ENCODE measurements around the gene STAT3.
"Not testable (repeated sequence)": the region's sequence is repeated elsewhere in the genome, so short reads cannot be mapped to it uniquely, and the experiment has no call there.

STAT3 gene

DNA sequence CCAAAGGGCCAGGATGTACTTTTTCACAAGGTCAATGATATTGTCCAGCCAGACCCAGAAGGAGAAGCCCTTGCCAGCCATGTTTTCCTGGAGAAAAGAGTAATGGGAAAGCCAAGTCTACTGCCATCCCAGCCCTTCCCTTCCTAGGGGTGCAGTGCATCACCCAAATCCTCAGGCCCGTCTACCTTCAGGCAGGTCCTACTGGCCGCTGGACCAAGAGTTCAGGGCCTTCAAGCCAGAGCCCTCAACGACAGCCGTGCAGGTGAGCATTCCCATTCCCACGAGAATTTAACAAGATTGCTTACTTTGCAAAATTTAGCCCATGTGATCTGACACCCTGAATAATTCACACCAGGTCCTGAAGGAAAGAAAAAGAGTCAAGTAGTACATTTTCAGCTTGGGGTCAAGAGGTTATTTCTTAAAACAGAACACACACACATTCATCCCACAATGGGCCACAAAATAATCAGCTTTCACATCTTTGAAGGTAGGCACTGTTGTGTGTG, 64.9 kb downstream of the STAT3 start:
- DNase-seq (ENCODE audit: low read depth): no peak

DNA sequence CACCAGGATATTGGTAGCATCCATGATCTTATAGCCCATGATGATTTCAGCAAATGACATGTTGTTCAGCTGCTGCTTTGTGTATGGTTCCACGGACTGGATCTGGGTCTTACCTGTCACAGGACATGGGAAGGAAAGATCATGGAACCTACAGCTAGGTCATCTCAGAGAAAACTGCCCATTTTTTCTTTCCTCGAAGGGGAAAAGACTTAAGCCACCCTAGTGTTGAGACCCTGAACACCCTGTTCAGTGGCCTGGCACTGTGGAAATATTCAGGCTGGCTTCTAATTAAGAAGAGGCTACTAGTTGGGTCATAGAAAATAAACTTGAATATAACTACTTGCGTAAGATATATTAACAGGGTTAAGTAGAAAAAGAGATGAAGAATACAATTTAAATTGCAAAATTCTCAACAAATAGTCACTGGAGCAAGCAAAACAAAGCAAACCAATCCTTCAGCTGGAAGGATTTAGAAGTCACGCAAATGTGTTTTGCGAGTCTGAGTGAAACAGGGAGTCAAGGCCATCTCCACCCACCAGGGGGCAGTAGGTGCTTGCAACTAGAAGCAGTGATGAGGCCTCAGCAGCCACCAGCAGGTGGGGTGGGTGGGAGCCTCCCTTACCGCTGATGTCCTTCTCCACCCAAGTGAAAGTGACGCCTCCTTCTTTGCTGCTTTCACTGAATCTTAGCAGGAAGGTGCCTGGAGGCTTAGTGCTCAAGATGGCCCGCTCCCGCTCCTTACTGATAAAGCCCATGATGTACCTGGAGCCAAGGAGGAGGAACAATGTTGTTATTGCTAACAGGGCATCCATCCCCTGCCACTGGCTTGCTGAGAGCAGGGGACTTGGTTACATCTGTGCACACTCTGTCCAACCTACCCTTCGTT, 65.6 kb downstream of the STAT3 start:
- H3K4me3 ChIP-seq (ENCODE audit: low read depth, low read length): no peak overlapping the region
- DNase-seq (ENCODE audit: low read depth): peak; percentile 64

More for the DNA sequence above, 64.9 kb downstream of the STAT3 start:
- no peak overlapping the region for H3K4me3 ChIP-seq (ENCODE audit: low read depth, low read length)

DNA sequence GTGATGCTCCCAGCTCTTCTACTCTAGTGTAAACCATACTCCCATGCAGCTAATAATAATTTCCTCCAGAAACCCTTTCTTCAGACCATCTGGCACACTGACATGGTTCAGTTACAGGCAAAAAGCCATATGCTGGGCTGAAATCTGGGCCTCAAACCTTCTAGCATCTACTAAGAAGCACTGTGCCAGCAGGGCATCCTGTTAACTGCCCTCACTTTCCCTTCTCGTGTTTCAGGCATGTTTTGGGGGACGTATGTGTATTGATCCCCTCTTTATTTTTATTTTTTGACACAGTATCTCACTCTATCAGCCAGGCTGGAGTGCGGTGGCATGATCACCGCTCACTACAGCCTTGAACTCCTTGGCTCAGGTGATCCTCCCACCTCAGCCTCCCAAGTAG, 66.7 kb downstream of the STAT3 start:
- DNase-seq (ENCODE audit: low read depth): no peak
- H3K4me3 ChIP-seq (ENCODE audit: low read depth, low read length): no peak overlapping the region

DNA sequence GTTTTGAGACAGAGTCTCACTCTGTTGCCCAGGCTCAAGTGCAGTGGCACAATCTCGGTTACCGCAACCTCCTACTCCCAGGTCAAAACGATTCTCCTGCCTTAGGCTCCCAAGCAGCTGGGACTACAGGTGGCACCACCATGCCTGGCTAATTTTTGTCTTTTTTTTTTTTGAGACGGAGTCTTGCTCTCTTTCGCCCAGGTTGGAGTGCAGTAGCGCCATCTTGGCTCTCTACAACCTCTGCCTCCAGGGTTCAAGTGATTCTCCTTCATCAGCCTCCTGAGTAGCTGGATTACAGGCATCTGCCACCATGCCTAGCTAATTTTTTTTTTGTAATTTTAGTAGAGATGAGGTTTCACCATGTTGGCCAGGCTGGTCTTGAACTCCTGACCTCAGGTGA, 70.3 kb downstream of the STAT3 start:
- not testable (repeated sequence) for H3K4me3 ChIP-seq (ENCODE audit: low read depth, low read length); DNase-seq (ENCODE audit: low read depth)

DNA sequence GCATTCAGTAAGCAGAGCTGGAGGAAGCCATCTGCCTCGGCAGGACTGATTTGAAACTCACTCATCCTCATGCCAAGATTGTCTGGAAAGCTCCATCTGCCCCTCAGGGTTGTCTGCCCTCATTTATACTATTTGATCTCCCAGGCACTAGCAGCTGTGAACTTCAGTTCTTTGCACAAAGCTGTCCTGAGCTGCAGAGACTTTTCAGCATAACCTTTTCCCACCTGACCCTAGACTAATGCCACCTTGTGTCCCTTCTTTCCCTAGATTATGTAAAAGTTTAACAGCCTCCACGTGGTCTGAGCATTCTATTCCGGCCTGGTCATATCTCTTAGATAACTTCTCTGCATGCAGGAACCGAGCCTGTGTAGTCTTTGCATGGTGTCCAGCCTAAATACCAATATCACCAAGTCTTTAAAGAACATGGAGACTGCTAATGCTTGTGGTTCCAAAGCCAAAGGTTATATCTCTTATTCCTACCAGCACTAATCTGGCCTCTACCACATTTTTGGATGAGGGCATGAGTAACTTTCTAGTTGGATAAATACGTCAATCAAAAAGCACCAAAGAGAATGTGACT, 70.9 kb downstream of the STAT3 start:
- H3K4me3 ChIP-seq (ENCODE audit: low read depth, low read length): no peak overlapping the region
- no peak for DNase-seq (ENCODE audit: low read depth)

DNA sequence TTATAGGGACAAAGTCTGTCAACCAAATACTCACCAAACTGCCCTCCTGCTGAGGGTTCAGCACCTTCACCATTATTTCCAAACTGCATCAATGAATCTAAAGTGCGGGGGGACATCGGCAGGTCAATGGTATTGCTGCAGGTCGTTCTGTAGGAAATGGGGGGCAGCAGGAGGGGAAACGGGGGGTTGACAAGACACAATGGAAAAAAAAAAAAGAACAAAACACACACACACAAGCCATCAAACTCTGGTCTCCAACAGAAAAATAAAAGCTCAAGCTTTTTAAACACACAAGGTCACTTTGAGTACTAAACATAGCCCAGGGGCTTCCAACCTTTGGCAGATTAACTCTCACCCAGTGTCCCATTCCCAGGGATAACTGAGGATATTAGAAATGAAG, 71.5 kb downstream of the STAT3 start:
- no peak for DNase-seq (ENCODE audit: low read depth)
- no peak overlapping the region for H3K4me3 ChIP-seq (ENCODE audit: low read depth, low read length)

DNA sequence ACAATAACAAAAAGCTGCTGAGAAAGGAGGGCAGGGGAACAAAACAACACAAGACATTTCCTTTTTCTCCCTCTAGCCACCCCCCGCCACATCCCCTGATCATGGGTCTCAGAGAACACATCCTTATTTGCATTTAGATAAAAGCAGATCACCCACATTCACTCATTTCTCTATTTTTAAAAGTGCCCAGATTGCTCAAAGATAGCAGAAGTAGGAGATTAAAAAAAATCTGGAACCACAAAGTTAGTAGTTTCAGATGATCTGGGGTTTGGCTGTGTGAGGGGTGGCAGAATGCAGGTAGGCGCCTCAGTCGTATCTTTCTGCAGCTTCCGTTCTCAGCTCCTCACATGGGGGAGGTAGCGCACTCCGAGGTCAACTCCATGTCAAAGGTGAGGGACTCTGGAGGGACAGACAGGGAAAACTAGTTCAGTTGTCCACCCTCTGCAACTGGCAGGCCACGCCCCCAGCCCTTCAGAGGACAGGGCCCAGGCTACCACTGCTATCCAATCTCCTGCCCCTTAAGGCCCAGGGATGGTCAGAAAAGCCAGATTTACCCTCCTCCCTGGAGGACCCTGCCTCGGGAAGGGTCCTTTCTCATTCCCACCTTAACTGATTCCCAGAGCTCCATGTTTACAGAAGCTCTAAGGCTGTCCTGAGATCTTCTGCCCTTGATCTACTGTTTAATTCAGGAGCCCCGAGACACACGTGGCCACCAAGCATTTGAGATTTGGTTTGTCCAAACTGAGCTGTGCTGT, 72.7 kb downstream of the STAT3 start:
- no peak for DNase-seq (ENCODE audit: low read depth)
- H3K4me3 ChIP-seq (ENCODE audit: low read depth, low read length): no peak overlapping the region

DNA sequence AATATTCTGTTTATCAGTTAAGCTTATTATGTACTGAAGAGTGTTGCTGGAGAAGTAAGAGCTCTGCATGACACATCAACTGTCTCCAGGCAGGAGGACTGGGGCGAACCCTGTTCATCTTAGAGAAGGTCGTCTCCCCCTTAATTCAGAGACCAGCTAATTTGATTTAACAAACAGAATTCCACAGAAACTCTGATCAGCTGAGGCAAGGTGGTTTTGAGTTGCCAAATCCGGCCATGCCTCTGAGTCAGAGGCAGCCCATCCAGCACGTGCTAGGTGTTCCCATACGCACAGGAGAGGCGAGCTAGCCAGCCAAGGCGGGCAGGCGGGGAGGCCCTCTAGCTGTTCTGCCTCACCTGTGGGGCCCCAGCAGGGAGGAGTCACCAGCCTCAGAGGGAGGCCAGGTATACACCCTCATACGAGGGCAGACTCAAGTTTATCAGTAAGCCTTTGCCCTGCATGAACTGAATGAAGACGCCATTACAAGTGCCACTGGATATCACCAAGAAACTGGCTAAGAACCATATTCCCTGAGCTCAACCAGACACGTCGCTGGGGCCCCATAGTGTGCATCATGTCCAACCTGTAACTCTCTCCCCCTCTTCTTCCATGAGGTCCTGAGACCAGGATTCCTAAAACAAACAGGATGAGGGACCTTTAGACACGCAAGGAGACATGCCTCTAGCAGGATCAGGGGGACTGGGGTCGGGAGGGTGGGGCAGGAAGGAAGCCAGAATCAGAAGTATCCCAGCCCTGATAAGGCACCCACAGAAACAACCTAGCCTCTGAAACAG, 74.3 kb downstream of the STAT3 start:
- DNase-seq (ENCODE audit: low read depth): no peak

DNA sequence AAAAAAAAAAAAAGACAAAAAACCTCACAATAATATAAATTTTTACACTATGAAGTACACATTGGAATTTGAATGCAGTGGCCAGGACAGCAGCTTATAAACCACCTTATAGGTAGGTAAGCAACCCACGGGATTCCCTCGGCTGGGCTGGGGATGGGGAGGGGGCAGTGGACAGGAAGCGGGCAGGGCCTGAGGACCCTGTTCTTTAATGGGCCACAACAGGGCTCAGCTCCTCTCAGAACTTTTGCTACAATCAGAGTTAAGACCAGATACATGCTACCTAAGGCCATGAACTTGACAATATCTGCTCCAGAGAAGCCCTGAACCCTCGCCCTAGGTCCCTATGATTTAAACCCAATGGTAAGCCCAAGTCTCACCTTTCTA, 74.9 kb downstream of the STAT3 start:
- no peak overlapping the region for H3K4me3 ChIP-seq (ENCODE audit: low read depth, low read length)

More for the DNA sequence above, 74.3 kb downstream of the STAT3 start:
- H3K4me3 ChIP-seq (ENCODE audit: low read depth, low read length): no peak overlapping the region

DNA sequence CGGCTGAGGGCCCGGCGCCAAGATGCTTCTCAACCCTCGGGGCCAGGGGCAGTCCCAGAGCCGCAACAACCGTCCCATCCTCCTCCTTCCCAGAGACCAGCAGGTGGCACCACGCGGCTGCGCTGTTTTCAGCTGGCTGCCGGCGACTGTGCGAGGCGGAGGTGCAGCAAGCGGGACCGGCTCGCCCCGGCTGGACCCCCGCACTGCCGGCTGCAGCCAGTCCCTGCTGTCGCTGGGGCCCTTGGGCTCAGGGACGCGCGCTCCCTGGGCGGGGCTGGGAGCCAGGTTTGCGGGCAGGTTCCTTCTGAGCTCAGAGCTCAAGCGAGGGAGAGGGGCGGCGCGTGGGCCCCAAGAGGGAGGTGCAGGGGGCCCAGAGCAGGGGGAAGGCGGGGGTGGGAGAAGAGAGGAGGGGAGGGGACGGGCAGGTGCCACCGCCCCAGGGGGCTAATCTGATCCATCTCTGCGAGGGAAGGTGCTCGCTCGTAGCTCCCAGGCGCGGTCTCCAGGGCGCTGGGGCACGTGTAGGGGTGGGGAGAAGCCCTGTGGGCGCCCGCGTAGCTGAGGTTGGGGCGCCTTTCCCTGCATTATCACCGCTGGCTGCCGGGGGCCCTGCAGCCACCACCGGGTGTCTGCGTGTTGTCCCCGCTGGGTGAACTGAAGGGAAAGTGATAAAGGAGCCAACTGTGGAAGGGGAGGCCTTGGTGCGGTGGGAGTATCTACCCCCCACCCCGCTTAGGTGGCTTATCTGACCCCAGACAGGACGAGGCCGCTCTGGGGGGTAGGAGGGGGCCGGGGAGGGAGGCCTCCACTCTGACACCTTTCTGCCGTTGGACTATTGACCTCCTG, 75.7 kb downstream of the STAT3 start:
- no peak for DNase-seq (ENCODE audit: low read depth)
- H3K4me3 ChIP-seq (ENCODE audit: low read depth, low read length): no peak overlapping the region

More for the DNA sequence above, 74.9 kb downstream of the STAT3 start:
- DNase-seq (ENCODE audit: low read depth): no peak

DNA sequence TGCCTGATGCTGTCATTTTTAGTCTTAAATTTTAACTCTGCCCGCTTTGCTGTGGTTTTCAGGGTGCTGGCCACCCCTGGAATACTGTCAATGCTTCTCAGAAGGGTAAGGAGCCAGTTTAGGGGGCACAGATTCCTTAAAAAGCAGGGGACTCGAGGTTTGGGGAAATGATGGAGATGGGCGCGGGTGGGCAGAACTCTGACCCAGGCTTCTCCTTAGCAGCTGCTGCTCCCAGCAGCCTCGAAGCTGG, 76.3 kb downstream of the STAT3 start:
- H3K4me3 ChIP-seq (ENCODE audit: low read depth, low read length): no peak overlapping the region
- DNase-seq (ENCODE audit: low read depth): no peak

DNA sequence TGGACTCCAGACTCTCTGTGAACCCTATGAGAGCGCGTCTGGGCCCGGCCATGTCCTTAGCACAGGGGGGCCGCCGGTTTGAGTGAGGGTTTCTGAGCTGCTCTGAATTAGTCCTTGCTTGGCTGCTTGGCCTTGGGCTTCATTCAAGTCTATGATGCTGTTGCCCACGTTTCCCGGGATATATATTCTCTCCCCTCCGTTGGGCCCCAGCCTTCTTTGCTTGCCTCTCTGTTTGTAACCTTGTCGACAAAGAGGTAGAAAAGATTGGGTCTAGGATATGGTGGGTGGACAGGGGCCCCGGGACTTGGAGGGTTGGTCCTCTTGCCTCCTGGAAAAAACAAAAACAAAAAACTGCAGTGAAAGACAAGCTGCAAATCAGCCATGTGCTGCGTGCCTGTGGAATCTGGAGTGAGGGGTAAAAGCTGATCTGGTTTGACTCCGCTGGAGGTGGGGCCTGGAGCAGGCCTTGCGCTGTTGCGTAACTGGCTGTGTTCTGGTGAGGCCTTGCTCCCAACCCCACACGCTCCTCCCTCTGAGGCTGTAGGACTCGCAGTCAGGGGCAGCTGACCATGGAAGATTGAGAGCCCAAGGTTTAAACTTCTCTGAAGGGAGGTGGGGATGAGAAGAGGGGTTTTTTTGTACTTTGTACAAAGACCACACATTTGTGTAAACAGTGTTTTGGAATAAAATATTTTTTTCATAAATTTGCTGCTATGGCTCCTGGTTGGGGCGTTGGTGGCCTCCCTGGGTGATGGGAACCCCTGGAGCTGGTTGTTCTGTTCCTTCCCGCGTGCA, 76.8 kb downstream of the STAT3 start:
- H3K4me3 ChIP-seq (ENCODE audit: low read depth, low read length): no peak overlapping the region
- DNase-seq (ENCODE audit: low read depth): peak; percentile 84

DNA sequence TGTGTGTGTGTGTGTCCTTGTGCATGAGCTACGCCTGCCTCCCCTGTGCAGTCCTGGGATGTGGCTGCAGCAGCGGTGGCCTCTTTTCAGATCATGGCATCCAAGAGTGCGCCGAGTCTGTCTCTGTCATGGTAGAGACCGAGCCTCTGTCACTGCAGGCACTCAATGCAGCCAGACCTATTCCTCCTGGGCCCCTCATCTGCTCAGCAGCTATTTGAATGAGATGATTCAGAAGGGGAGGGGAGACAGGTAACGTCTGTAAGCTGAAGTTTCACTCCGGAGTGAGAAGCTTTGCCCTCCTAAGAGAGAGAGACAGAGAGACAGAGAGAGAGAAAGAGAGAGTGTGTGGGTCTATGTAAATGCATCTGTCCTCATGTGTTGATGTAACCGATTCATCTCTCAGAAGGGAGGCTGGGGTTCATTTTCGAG, 77.4 kb downstream of the STAT3 start:
- DNase-seq (ENCODE audit: low read depth): no peak
- H3K4me3 ChIP-seq (ENCODE audit: low read depth, low read length): no peak overlapping the region

DNA sequence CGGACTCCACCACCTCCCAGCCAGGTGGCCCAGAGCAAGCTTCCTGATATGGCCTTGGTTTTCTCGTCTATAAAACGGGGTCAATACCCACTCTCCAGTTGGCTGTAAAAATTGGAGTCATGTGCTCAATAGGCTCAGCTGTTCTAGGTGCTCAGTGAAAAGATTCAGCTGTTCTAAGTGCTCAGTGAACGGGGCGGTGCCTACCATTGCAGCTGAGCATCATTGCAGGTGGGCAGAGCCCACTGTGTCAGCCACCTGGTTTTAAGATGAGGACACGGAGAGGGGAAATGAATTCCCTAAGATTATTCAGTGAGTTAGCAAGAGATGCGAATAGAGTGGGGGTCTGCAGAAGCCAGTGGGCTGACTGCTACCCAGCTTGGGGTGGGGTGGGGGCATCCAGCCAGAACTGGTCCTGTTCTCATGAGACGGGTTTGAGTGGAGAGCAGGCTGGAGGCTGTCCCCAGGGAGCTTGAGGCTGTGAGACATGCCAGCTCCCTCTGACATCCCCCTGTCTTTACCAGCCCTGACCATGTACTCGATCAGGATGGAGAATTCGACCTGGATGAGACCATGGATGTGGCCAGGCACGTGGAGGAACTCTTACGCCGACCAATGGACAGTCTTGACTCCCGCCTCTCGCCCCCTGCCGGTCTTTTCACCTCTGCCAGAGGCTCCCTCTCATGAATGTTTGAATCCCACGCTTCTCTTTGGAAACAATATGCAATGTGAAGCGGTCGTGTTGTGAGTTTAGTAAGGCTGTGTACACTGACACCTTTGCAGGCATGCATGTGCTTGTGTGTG, 78.1 kb downstream of the STAT3 start:
- DNase-seq (ENCODE audit: low read depth): no peak
- no peak overlapping the region for H3K4me3 ChIP-seq (ENCODE audit: low read depth, low read length)

DNA sequence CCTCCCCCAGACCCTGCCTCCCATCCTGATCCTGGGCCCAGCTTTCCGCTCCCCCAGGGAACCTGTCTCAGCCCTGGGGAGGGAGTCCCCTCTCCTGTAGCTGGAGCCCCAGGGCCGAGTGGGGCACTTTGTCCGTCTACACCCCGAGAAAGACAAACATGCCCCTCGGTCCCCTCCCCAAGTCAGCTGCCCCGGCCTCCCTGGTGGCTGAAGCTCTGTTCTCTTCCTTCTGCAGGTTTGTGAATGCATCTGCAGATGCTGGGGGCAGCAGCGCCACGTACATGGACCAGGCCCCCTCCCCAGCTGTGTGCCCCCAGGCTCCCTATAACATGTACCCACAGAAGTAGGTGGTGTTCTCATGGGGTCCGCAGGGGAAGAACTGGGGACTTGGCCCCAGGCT, 79.1 kb downstream of the STAT3 start:
- no peak overlapping the region for H3K4me3 ChIP-seq (ENCODE audit: low read depth, low read length)
- DNase-seq (ENCODE audit: low read depth): no peak

DNA sequence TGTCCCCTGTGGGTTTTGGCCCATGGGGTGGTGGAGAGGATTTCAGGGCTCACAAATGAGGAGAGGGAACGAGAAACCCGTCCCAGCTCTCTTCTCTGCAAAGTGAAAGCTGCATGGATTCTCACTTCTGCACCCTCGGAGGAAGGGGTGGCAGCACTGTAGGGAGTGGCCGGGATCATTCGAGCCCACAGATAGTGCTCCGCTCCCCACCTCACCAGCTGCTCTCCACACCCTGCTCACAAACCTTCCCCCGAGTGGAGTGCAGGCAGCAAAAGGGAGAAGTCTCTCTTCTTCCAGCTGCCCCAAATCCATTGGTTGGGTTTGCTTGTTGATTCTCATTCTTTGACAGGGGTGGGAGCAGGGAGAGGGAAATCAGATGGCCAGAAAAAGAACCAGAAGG, 79.8 kb downstream of the STAT3 start:
- DNase-seq (ENCODE audit: low read depth): no peak
- H3K4me3 ChIP-seq (ENCODE audit: low read depth, low read length): no peak overlapping the region

DNA sequence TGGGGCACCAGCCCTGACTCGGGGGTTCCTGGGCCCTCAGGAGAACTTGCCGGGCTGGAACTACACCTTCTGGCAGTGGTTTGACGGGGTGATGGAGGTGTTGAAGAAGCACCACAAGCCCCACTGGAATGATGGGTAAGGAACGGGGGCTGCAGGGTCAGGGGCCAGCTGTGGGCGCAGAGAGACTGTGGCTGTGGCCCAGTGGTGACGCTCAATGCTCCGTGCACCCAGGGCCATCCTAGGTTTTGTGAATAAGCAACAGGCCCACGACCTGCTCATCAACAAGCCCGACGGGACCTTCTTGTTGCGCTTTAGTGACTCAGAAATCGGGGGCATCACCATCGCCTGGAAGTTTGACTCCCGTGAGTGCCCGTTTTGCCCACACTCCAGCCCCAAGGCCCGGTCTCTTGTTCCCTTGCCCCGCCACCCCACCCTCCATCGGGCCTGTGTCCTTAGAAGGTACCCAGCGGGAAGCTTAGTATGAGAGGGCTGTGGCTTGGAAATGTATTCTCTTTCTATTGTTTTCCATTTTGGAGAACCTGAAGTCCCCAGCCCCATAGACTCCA, 80.8 kb downstream of the STAT3 start:
- no peak overlapping the region for H3K4me3 ChIP-seq (ENCODE audit: low read depth, low read length)
- DNase-seq (ENCODE audit: low read depth): no peak

Measured in skeletal muscle cell (primary cell).